ENCODE measurements around the gene GPR151.

The GPR151 gene

GRCh38 chr5:146533882-146534281, 17.9 kb upstream of the GPR151 start:
- no peak for TF ChIP-seq CTCF (conservative IDR thresholded peaks at IDR 0.05; ENCODE audit: low read length)
- no peak for DNase-seq (ENCODE audit: low read depth)
- no peak overlapping the region for H3K4me3 ChIP-seq (ENCODE audit: low read length)

GRCh38 chr5:146533260-146533857, 17.4 kb upstream of the GPR151 start:
- no peak overlapping the region for H3K4me3 ChIP-seq (ENCODE audit: low read length)
- DNase-seq (ENCODE audit: low read depth): peak; percentile 45
- peak; percentile 95 for TF ChIP-seq CTCF (conservative IDR thresholded peaks at IDR 0.05; ENCODE audit: low read length)

- no peak for DNase-seq (ENCODE audit: low read depth)
- no peak overlapping the region for H3K4me3 ChIP-seq (ENCODE audit: low read length)
- no peak for TF ChIP-seq CTCF (conservative IDR thresholded peaks at IDR 0.05; ENCODE audit: low read length)
These were observed 14.0 kb upstream of the GPR151 start for GRCh38 chr5:146529984-146530383.

GRCh38 chr5:146528236-146528635, 12.2 kb upstream of the GPR151 start:
- no peak overlapping the region for H3K4me3 ChIP-seq (ENCODE audit: low read length)
- no peak for DNase-seq (ENCODE audit: low read depth)
- TF ChIP-seq CTCF (conservative IDR thresholded peaks at IDR 0.05; ENCODE audit: low read length): no peak

GRCh38 chr5:146527785-146528184, 11.8 kb upstream of the GPR151 start:
- H3K4me3 ChIP-seq (ENCODE audit: low read length): no peak overlapping the region
- no peak for TF ChIP-seq CTCF (conservative IDR thresholded peaks at IDR 0.05; ENCODE audit: low read length)
- no peak for DNase-seq (ENCODE audit: low read depth)

GRCh38 chr5:146523698-146524097, 7.7 kb upstream of the GPR151 start:
- no peak overlapping the region for H3K4me3 ChIP-seq (ENCODE audit: low read length)
- TF ChIP-seq CTCF (conservative IDR thresholded peaks at IDR 0.05; ENCODE audit: low read length): no peak
- no peak for DNase-seq (ENCODE audit: low read depth)

- no peak overlapping the region for H3K4me3 ChIP-seq (ENCODE audit: low read length)
- TF ChIP-seq CTCF (conservative IDR thresholded peaks at IDR 0.05; ENCODE audit: low read length): no peak
- DNase-seq (ENCODE audit: low read depth): no peak
These were observed 5.6 kb upstream of the GPR151 start for GRCh38 chr5:146521403-146522106.

Data from AG10803 (cell line).